H1 (cell line): ENCODE data around the gene ARID1B.

Source experiments
- EP300 ChIP-seq, 2 experiments: IDR thresholded peaks; 1 replicate in 1 of 2; 2 replicates in 1 of 2; pipeline ENCODE4 v1.6.1; 2011 to 2012; ENCODE audit warnings: low read depth in 2 of 2, low read length in 2 of 2, mild to moderate bottlenecking in 2 of 2, borderline replicate concordance in 1 of 2, inconsistent platforms in 1 of 2, moderate library complexity in 1 of 2
- EZH2 ChIP-seq: fragments of 200-600 bp; sonication (generic); IDR thresholded peaks from 2 replicates; pipeline ENCODE4 v1.7.1; 2012; ENCODE audit warnings: low read depth, mild to moderate bottlenecking, moderate library complexity, low read length, inconsistent platforms; ENCODE audit not compliant: severe bottlenecking
- KDM1A ChIP-seq: fragments of 200-600, 300-600 bp; sonication (generic); IDR thresholded peaks from 2 replicates; pipeline ENCODE4 v1.7.1; 2016; ENCODE audit warnings: mild to moderate bottlenecking, low read length, borderline replicate concordance
- POLR2A ChIP-seq, 2 experiments: IDR thresholded peaks; 1 replicate in 1 of 2; 2 replicates in 1 of 2; pipeline ENCODE4 v1.6.1; 2011; ENCODE audit warnings: low read depth in 2 of 2, low read length in 2 of 2, mild to moderate bottlenecking in 2 of 2; ENCODE audit errors: control extremely low read depth in 1 of 2
- POLR2AphosphoS5 ChIP-seq: IDR thresholded peaks from 2 replicates; pipeline ENCODE4 v1.6.1; 2011; ENCODE audit warnings: low read depth, low read length
- RBBP5 ChIP-seq: IDR thresholded peaks from 2 replicates; pipeline ENCODE4 v1.7.1; 2012; ENCODE audit warnings: low read depth, mild to moderate bottlenecking, inconsistent platforms, low read length, moderate library complexity, borderline replicate concordance
- SIX5 ChIP-seq: IDR thresholded peaks from 2 replicates; pipeline ENCODE4 v1.6.1; 2011; ENCODE audit warnings: mild to moderate bottlenecking, low read depth, low read length
- SP1 ChIP-seq: IDR thresholded peaks from 2 replicates; pipeline ENCODE4 v1.6.1; 2011; ENCODE audit warnings: low read depth, low read length
- SP2 ChIP-seq: IDR thresholded peaks from 2 replicates; pipeline ENCODE4 v1.6.1; 2012; ENCODE audit warnings: mild to moderate bottlenecking, low read length, inconsistent platforms
- SRF ChIP-seq: IDR thresholded peaks from 2 replicates; pipeline ENCODE4 v1.6.1; 2011; ENCODE audit warnings: mild to moderate bottlenecking, low read depth, low read length, moderate library complexity
- YY1 ChIP-seq: IDR thresholded peaks from 2 replicates; pipeline ENCODE4 v1.6.1; 2011; ENCODE audit warnings: low read depth, mild to moderate bottlenecking, low read length
- TF ChIP-seq, protein P1 (sequence below), 3 experiments: IDR thresholded peaks; 1 replicate in 2 of 3; 2 replicates in 1 of 3; pipeline versions ENCODE4 v1.5.1 to v1.6.1; 2011; ENCODE audit warnings: low read length in 3 of 3, mild to moderate bottlenecking in 3 of 3, inconsistent platforms in 2 of 3, low read depth in 1 of 3, moderate library complexity in 1 of 3; ENCODE audit not compliant: insufficient read depth in 1 of 3; ENCODE audit errors: control extremely low read depth in 1 of 3

DNA sequence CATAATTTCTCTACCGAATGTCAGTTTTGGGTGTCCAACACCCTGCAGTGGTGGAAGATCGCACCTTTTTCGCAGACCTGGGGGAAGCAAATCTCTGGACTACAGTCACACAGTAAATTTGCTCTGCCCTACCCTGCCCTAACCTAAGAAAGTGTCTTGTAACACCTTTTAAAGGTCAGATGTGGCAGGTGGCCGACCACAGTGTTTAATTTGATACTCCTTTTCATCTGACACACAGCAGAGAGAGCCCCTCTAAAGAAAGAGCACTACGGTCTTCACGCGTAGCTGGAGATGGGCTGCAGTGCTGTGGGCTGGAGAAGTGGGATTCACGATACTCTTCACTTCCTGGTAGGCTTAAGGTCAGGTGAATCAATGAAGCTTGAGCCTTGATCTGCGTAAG, 436.2 kb downstream of the ARID1B start:
- TF ChIP-seq, protein P1, sequence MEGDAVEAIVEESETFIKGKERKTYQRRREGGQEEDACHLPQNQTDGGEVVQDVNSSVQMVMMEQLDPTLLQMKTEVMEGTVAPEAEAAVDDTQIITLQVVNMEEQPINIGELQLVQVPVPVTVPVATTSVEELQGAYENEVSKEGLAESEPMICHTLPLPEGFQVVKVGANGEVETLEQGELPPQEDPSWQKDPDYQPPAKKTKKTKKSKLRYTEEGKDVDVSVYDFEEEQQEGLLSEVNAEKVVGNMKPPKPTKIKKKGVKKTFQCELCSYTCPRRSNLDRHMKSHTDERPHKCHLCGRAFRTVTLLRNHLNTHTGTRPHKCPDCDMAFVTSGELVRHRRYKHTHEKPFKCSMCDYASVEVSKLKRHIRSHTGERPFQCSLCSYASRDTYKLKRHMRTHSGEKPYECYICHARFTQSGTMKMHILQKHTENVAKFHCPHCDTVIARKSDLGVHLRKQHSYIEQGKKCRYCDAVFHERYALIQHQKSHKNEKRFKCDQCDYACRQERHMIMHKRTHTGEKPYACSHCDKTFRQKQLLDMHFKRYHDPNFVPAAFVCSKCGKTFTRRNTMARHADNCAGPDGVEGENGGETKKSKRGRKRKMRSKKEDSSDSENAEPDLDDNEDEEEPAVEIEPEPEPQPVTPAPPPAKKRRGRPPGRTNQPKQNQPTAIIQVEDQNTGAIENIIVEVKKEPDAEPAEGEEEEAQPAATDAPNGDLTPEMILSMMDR (IDR thresholded peaks at IDR 0.05; ENCODE audit: control extremely low read depth in 1 of 3, insufficient read depth in 1 of 3, low read depth in 1 of 3, low read length in 3 of 3) = no peak
- TF ChIP-seq SP1 = no peak
- TF ChIP-seq YY1 = no peak
- no peak for TF ChIP-seq EP300 (IDR thresholded peaks at IDR 0.05; ENCODE audit: borderline replicate concordance in 1 of 2, low read depth in 2 of 2, low read length in 2 of 2)
- TF ChIP-seq SP2 = no peak
- TF ChIP-seq KDM1A = no peak
- TF ChIP-seq EZH2 = no peak
- TF ChIP-seq POLR2A (IDR thresholded peaks at IDR 0.05; ENCODE audit: control extremely low read depth in 1 of 2, low read depth in 2 of 2, low read length in 2 of 2) = no peak
- no peak for TF ChIP-seq RBBP5
- no peak for TF ChIP-seq POLR2AphosphoS5
- TF ChIP-seq SRF = no peak
- no peak for TF ChIP-seq SIX5
